HEK293T (cell line): ENCODE measurements around the gene TRIM33.

Source experiments
- ARNT ChIP-seq: fragments of 450-650 bp; IDR thresholded peaks from 2 replicates; pipeline ENCODE4 v1.6.1; 2017; ENCODE audit warnings: mild to moderate bottlenecking
- BHLHE40 ChIP-seq: fragments of 450-650 bp; IDR thresholded peaks from 2 replicates; pipeline ENCODE4 v1.6.1; 2016; ENCODE audit warnings: mild to moderate bottlenecking, moderate library complexity, borderline replicate concordance
- ELF4 ChIP-seq: fragments of 450-650 bp; IDR thresholded peaks from 2 replicates; pipeline ENCODE4 v1.6.1; 2017; ENCODE audit warnings: antibody characterized with exemption
- FOXA1 ChIP-seq: fragments of 450-650 bp; IDR thresholded peaks from 2 replicates; pipeline ENCODE4 v1.6.1; 2016; ENCODE audit warnings: mild to moderate bottlenecking
- FOXK2 ChIP-seq: fragments of 450-650 bp; IDR thresholded peaks from 2 replicates; pipeline ENCODE4 v1.6.1; 2016; ENCODE audit warnings: mild to moderate bottlenecking
- FOXM1 ChIP-seq: fragments of 450-650 bp; IDR thresholded peaks from 2 replicates; pipeline ENCODE4 v1.6.1; 2017; ENCODE audit warnings: mild to moderate bottlenecking, borderline replicate concordance
- HDGF ChIP-seq: fragments of 450-650 bp; IDR thresholded peaks from 2 replicates; pipeline ENCODE4 v1.6.1; 2017; ENCODE audit warnings: antibody characterized with exemption, borderline replicate concordance
- LEF1 ChIP-seq: fragments of 450-650 bp; IDR thresholded peaks from 2 replicates; pipeline ENCODE4 v1.6.1; 2017; ENCODE audit warnings: mild to moderate bottlenecking, borderline replicate concordance
- NFRKB ChIP-seq: fragments of 450-650 bp; IDR thresholded peaks from 2 replicates; pipeline ENCODE4 v1.6.1; 2016; ENCODE audit warnings: mild to moderate bottlenecking, moderate library complexity
- SP1 ChIP-seq: fragments of 450-650 bp; IDR thresholded peaks from 2 replicates; pipeline ENCODE4 v1.6.1; 2017
- SUZ12 ChIP-seq: fragments of 450-650 bp; IDR thresholded peaks from 2 replicates; pipeline ENCODE4 v1.6.1; 2016; ENCODE audit warnings: mild to moderate bottlenecking
- TARDBP ChIP-seq: fragments of 450-650 bp; IDR thresholded peaks from 2 replicates; pipeline ENCODE4 v1.6.1; 2016
- ZNF384 ChIP-seq: fragments of 450-650 bp; IDR thresholded peaks from 2 replicates; pipeline ENCODE4 v1.6.1; 2016

- no peak for TF ChIP-seq SP1
- no peak for TF ChIP-seq HDGF
- TF ChIP-seq FOXK2 = no peak
- no peak for TF ChIP-seq BHLHE40
- no peak for TF ChIP-seq SUZ12
- no peak for TF ChIP-seq FOXA1
- no peak for TF ChIP-seq FOXM1
- TF ChIP-seq ELF4 = no peak
- TF ChIP-seq LEF1 = no peak
- no peak for TF ChIP-seq TARDBP
- TF ChIP-seq NFRKB = no peak
- no peak for TF ChIP-seq ZNF384
- no peak for TF ChIP-seq ARNT
Observed at GRCh38 chr1:114359791-114360190, 151.2 kb downstream of the TRIM33 start.
